OCI-LY1 (cell line): ENCODE results near the gene MBOAT2.

Experiments used
- H2AFZ ChIP-seq: fragments of 200-600 bp; sonication (generic), shearing (Covaris generic); 2 replicates; pipeline ENCODE4 v1.6.0; 2014; ENCODE audit warnings: antibody characterized with exemption, mild to moderate bottlenecking, low read length
- H3F3A ChIP-seq: fragments of 200-600 bp; sonication (generic), shearing (Covaris generic); 2 replicates; pipeline ENCODE4 v1.6.0; 2014; ENCODE audit warnings: mild to moderate bottlenecking, antibody characterized with exemption, low read length, moderate library complexity; ENCODE audit not compliant: insufficient read depth
- H3K27ac ChIP-seq: fragments of 200-600 bp; sonication (generic); 2 replicates; pipeline ENCODE4 v1.5.1; 2014; ENCODE audit warnings: low read length, mixed run types, mild to moderate bottlenecking, low read depth; ENCODE audit not compliant: poor library complexity, severe bottlenecking
- H3K27me3 ChIP-seq: fragments of 200-600 bp; sonication (generic); 2 replicates; pipeline ENCODE4 v1.6.0; 2014; ENCODE audit warnings: antibody characterized with exemption, mild to moderate bottlenecking, low read length, moderate library complexity; ENCODE audit not compliant: insufficient read depth
- H3K36me3 ChIP-seq: fragments of 200-600 bp; sonication (generic); 2 replicates; pipeline ENCODE4 v1.6.1; 2014; ENCODE audit warnings: mild to moderate bottlenecking, antibody characterized with exemption, low read length, moderate library complexity, mixed read lengths; ENCODE audit not compliant: insufficient read depth
- H3K4me1 ChIP-seq: fragments of 200-600 bp; sonication (generic); 2 replicates; pipeline ENCODE4 v1.5.1; 2014; ENCODE audit warnings: mild to moderate bottlenecking, low read length, moderate library complexity; ENCODE audit not compliant: insufficient read depth, severe bottlenecking
- H3K4me2 ChIP-seq: fragments of 200-600 bp; sonication (generic), shearing (Covaris generic); 2 replicates; pipeline ENCODE4 v1.6.1; 2014; ENCODE audit warnings: low read length
- H3K4me3 ChIP-seq: fragments of 200-600 bp; sonication (generic); 2 replicates; pipeline ENCODE4 v1.5.1; 2014; ENCODE audit warnings: low read length, low read depth, mild to moderate bottlenecking, mixed read lengths; ENCODE audit not compliant: poor library complexity, severe bottlenecking
- H3K79me2 ChIP-seq: fragments of 200-600 bp; shearing (Covaris generic); 2 replicates; pipeline ENCODE4 v1.6.1; 2016; ENCODE audit warnings: mixed run types, low read length, mixed read lengths; ENCODE audit not compliant: insufficient read depth
- H3K9ac ChIP-seq: fragments of 200-600 bp; sonication (generic), shearing (Covaris generic); 2 replicates; pipeline ENCODE4 v1.6.1; 2014; ENCODE audit warnings: mild to moderate bottlenecking, low read length, mixed read lengths
- H3K9me2 ChIP-seq: fragments of 200-600 bp; sonication (generic), shearing (Covaris generic); 2 replicates; pipeline ENCODE4 v1.6.1; 2014; ENCODE audit warnings: low read depth, mild to moderate bottlenecking, low read length, mixed read lengths
- H3K9me3 ChIP-seq: fragments of 200-600 bp; shearing (Covaris generic); 2 replicates; pipeline ENCODE4 v1.6.1; 2014; ENCODE audit warnings: low read length, mixed read lengths
- H4K20me1 ChIP-seq: fragments of 200-600 bp; sonication (generic), shearing (Covaris generic); 2 replicates; pipeline ENCODE4 v1.6.0; 2016; ENCODE audit warnings: mild to moderate bottlenecking, low read length; ENCODE audit not compliant: insufficient read depth
- CTCF ChIP-seq: fragments of 200-600 bp; sonication (generic), shearing (Covaris generic); IDR thresholded peaks from 2 replicates; pipeline ENCODE4 v1.5.1; 2017; ENCODE audit warnings: mild to moderate bottlenecking, antibody characterized with exemption, low read length, moderate library complexity, mixed read lengths
- EZH2 ChIP-seq: fragments of 200-600 bp; sonication (generic), shearing (Covaris generic); IDR thresholded peaks from 2 replicates; pipeline ENCODE4 v1.8.0; 2017; ENCODE audit warnings: borderline replicate concordance, mixed run types, mild to moderate bottlenecking, antibody characterized with exemption, low read length, moderate library complexity, mixed read lengths

The MBOAT2 gene

GRCh38 chr2:9006368-9006767, 2.9 kb upstream of the MBOAT2 start:
- no peaks in the 10 kb centered on the region for H3K36me3 ChIP-seq
- no peaks in the 10 kb centered on the region for H3K4me1 ChIP-seq
- H4K20me1 ChIP-seq: no peaks in the 10 kb centered on the region
- H3F3A ChIP-seq: no peaks in the 10 kb centered on the region
- H3K4me3 ChIP-seq: no peak overlapping the region
- H2AFZ ChIP-seq: no peak overlapping the region
- no peaks in the 10 kb centered on the region; the same call in 1 of the 2 replicates for H3K9me3 ChIP-seq
- H3K4me2 ChIP-seq: no peak overlapping the region
- H3K27me3 ChIP-seq: peaks cover 16% of the 10 kb centered on the region; the same call in 1 of the 2 replicates
- H3K79me2 ChIP-seq: no peaks in the 10 kb centered on the region
- no peak overlapping the region for H3K27ac ChIP-seq
- H3K9ac ChIP-seq: no peak overlapping the region
- TF ChIP-seq CTCF (no peak), EZH2 (no peak)
- H3K9me2 ChIP-seq: no peaks in the 10 kb centered on the region

GRCh38 chr2:9004338-9005204, 1.1 kb upstream of the MBOAT2 start:
- no peaks in the 10 kb centered on the region for H3K79me2 ChIP-seq
- no peak overlapping the region for H3K9ac ChIP-seq
- H3K4me2 ChIP-seq: peak overlapping the region; percentile 52
- H3F3A ChIP-seq: no peaks in the 10 kb centered on the region
- H3K4me1 ChIP-seq: no peaks in the 10 kb centered on the region
- TF ChIP-seq EZH2 (no peak), CTCF (no peak)
- H3K9me2 ChIP-seq: no peaks in the 10 kb centered on the region
- H4K20me1 ChIP-seq: no peaks in the 10 kb centered on the region
- peak overlapping the region; percentile 45 for H3K4me3 ChIP-seq
- no peaks in the 10 kb centered on the region for H3K9me3 ChIP-seq
- no peak overlapping the region for H2AFZ ChIP-seq
- peaks cover 16% of the 10 kb centered on the region; the same call in 1 of the 2 replicates for H3K27me3 ChIP-seq
- H3K36me3 ChIP-seq: no peaks in the 10 kb centered on the region
- H3K27ac ChIP-seq: no peak overlapping the region

DNA sequence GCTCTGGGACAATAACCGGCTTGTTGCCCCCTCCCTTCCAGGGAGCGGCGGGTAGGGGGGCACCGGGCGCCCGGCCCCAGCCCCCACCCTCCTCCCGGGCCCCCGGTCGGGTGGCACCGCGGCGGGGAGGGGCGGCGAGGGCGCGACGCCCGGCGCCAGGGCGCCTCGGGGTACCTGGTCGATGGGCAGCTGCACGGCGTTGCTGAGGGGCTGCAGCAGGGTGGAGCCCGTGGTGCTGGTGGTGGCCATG, 193 bp downstream of the MBOAT2 start:
- H3K4me3 ChIP-seq: peak overlapping the region; percentile 16

More for the DNA sequence above, 193 bp downstream of the MBOAT2 start:
- Histone ChIP-seq H3K9ac (no peak overlapping the region), H3K4me2 (peak overlapping the region; percentile 34), H3K36me3 (no peaks in the 10 kb centered on the region), H3K27me3 (peaks cover 16% of the 10 kb centered on the region; the same call in 1 of the 2 replicates), H4K20me1 (no peaks in the 10 kb centered on the region), H3K9me3 (no peaks in the 10 kb centered on the region), H3F3A (no peaks in the 10 kb centered on the region), H3K27ac (no peak overlapping the region), H2AFZ (no peak overlapping the region), H3K4me1 (no peaks in the 10 kb centered on the region), H3K9me2 (no peaks in the 10 kb centered on the region), H3K79me2 (no peaks in the 10 kb centered on the region)
- no peak for TF ChIP-seq EZH2
- TF ChIP-seq CTCF: no peak
